Measurements from ENCODE around the gene TRAT1.
"Not testable (repeated sequence)": the region's sequence is repeated elsewhere in the genome, so short reads cannot be mapped to it uniquely, and the experiment has no call there.

The TRAT1 gene

GRCh38 chr3:108822123-108822897 is at the start of gene TRAT1:
TSS of gene TRAT1 (plus strand) at chr3:108822786. CDS start at chr3:108822928, 142 bp downstream.
- Histone ChIP-seq H3K27me3 (ENCODE audit: control insufficient read depth, insufficient read depth, low read length) (no peaks in the 10 kb centered on the region), H3K9ac (ENCODE audit: low read length) (no peak within 1 kb of the TSS), H3K36me3 (ENCODE audit: control insufficient read depth, insufficient read depth, low read length) (no peaks in the 10 kb centered on the region), H3K4me3 (ENCODE audit: low read length) (no peak within 1 kb of the TSS), H3K27ac (ENCODE audit: low read depth, low read length) (no peak within 1 kb of the TSS), H3K4me1 (ENCODE audit: control insufficient read depth, insufficient read depth, low read length) (no peaks in the 10 kb centered on the region)

- Histone ChIP-seq H3K27me3 (ENCODE audit: control insufficient read depth, insufficient read depth, low read length) (no peaks in the 10 kb centered on the region), H3K9ac (ENCODE audit: low read length) (no peak overlapping the region), H3K27ac (ENCODE audit: low read depth, low read length) (no peak overlapping the region), H3K4me1 (ENCODE audit: control insufficient read depth, insufficient read depth, low read length) (no peaks in the 10 kb centered on the region), H3K4me3 (ENCODE audit: low read length) (no peak overlapping the region), H3K36me3 (ENCODE audit: control insufficient read depth, insufficient read depth, low read length) (no peaks in the 10 kb centered on the region)
These were observed 46.9 kb upstream of the TRAT1 start for GRCh38 chr3:108775649-108776048.

GRCh38 chr3:108779496-108779895 is 43.1 kb upstream of the TRAT1 start:
- Histone ChIP-seq H3K27me3 (ENCODE audit: control insufficient read depth, insufficient read depth, low read length) (no peaks in the 10 kb centered on the region), H3K27ac (ENCODE audit: low read depth, low read length) (no peak overlapping the region), H3K4me3 (ENCODE audit: low read length) (no peak overlapping the region), H3K36me3 (ENCODE audit: control insufficient read depth, insufficient read depth, low read length) (no peaks in the 10 kb centered on the region), H3K4me1 (ENCODE audit: control insufficient read depth, insufficient read depth, low read length) (no peaks in the 10 kb centered on the region), H3K9ac (ENCODE audit: low read length) (no peak overlapping the region)

- H3K36me3 ChIP-seq (ENCODE audit: control insufficient read depth, insufficient read depth, low read length): no peaks in the 10 kb centered on the region
- H3K4me1 ChIP-seq (ENCODE audit: control insufficient read depth, insufficient read depth, low read length): no peaks in the 10 kb centered on the region
- H3K4me3 ChIP-seq (ENCODE audit: low read length): no peak overlapping the region
- H3K27ac ChIP-seq (ENCODE audit: low read depth, low read length): no peak overlapping the region
- H3K27me3 ChIP-seq (ENCODE audit: control insufficient read depth, insufficient read depth, low read length): no peaks in the 10 kb centered on the region
- H3K9ac ChIP-seq (ENCODE audit: low read length): no peak overlapping the region
These were observed 42.4 kb upstream of the TRAT1 start for GRCh38 chr3:108780235-108780634.

- no peak overlapping the region for H3K4me3 ChIP-seq (ENCODE audit: low read length)
- no peaks in the 10 kb centered on the region for H3K36me3 ChIP-seq (ENCODE audit: control insufficient read depth, insufficient read depth, low read length)
- H3K9ac ChIP-seq (ENCODE audit: low read length): no peak overlapping the region
- H3K4me1 ChIP-seq (ENCODE audit: control insufficient read depth, insufficient read depth, low read length): no peaks in the 10 kb centered on the region
- no peaks in the 10 kb centered on the region for H3K27me3 ChIP-seq (ENCODE audit: control insufficient read depth, insufficient read depth, low read length)
- H3K27ac ChIP-seq (ENCODE audit: low read depth, low read length): no peak overlapping the region
These were observed 31.1 kb upstream of the TRAT1 start for GRCh38 chr3:108791473-108791872.

GRCh38 chr3:108804437-108804836 is 18.1 kb upstream of the TRAT1 start:
- Histone ChIP-seq H3K27ac (ENCODE audit: low read depth, low read length) (no peak overlapping the region), H3K9ac (ENCODE audit: low read length) (no peak overlapping the region), H3K36me3 (ENCODE audit: control insufficient read depth, insufficient read depth, low read length) (no peaks in the 10 kb centered on the region), H3K27me3 (ENCODE audit: control insufficient read depth, insufficient read depth, low read length) (no peaks in the 10 kb centered on the region), H3K4me1 (ENCODE audit: control insufficient read depth, insufficient read depth, low read length) (no peaks in the 10 kb centered on the region), H3K4me3 (ENCODE audit: low read length) (no peak overlapping the region)

- Histone ChIP-seq H3K27ac (ENCODE audit: low read depth, low read length) (no peak overlapping the region), H3K9ac (ENCODE audit: low read length) (no peak overlapping the region), H3K4me1 (ENCODE audit: control insufficient read depth, insufficient read depth, low read length) (no peaks in the 10 kb centered on the region)
These were observed 17.6 kb upstream of the TRAT1 start for GRCh38 chr3:108804966-108805365.

GRCh38 chr3:108806316-108806715 is 16.3 kb upstream of the TRAT1 start:
- Histone ChIP-seq H3K27me3 (ENCODE audit: control insufficient read depth, insufficient read depth, low read length) (no peaks in the 10 kb centered on the region), H3K4me3 (ENCODE audit: low read length) (no peak overlapping the region), H3K9ac (ENCODE audit: low read length) (no peak overlapping the region), H3K4me1 (ENCODE audit: control insufficient read depth, insufficient read depth, low read length) (no peaks in the 10 kb centered on the region), H3K36me3 (ENCODE audit: control insufficient read depth, insufficient read depth, low read length) (no peaks in the 10 kb centered on the region), H3K27ac (ENCODE audit: low read depth, low read length) (no peak overlapping the region)

More at GRCh38 chr3:108804966-108805365, 17.6 kb upstream of the TRAT1 start:
- Histone ChIP-seq H3K36me3 (ENCODE audit: control insufficient read depth, insufficient read depth, low read length) (no peaks in the 10 kb centered on the region), H3K4me3 (ENCODE audit: low read length) (no peak overlapping the region), H3K27me3 (ENCODE audit: control insufficient read depth, insufficient read depth, low read length) (no peaks in the 10 kb centered on the region)

GRCh38 chr3:108818404-108818803 is 4.2 kb upstream of the TRAT1 start:
- Histone ChIP-seq H3K4me1 (ENCODE audit: control insufficient read depth, insufficient read depth, low read length) (no peaks in the 10 kb centered on the region), H3K4me3 (ENCODE audit: low read length) (no peak overlapping the region), H3K27ac (ENCODE audit: low read depth, low read length) (no peak overlapping the region), H3K36me3 (ENCODE audit: control insufficient read depth, insufficient read depth, low read length) (no peaks in the 10 kb centered on the region), H3K9ac (ENCODE audit: low read length) (no peak overlapping the region), H3K27me3 (ENCODE audit: control insufficient read depth, insufficient read depth, low read length) (no peaks in the 10 kb centered on the region)

GRCh38 chr3:108820586-108820985 is 2.0 kb upstream of the TRAT1 start:
- Histone ChIP-seq H3K4me1 (ENCODE audit: control insufficient read depth, insufficient read depth, low read length) (no peaks in the 10 kb centered on the region), H3K4me3 (ENCODE audit: low read length) (no peak overlapping the region), H3K27me3 (ENCODE audit: control insufficient read depth, insufficient read depth, low read length) (no peaks in the 10 kb centered on the region), H3K27ac (ENCODE audit: low read depth, low read length) (no peak overlapping the region), H3K36me3 (ENCODE audit: control insufficient read depth, insufficient read depth, low read length) (no peaks in the 10 kb centered on the region), H3K9ac (ENCODE audit: low read length) (no peak overlapping the region)

- Histone ChIP-seq H3K4me3 (ENCODE audit: low read length) (no peak overlapping the region), H3K4me1 (ENCODE audit: control insufficient read depth, insufficient read depth, low read length) (no peaks in the 10 kb centered on the region), H3K27ac (ENCODE audit: low read depth, low read length) (no peak overlapping the region), H3K36me3 (ENCODE audit: control insufficient read depth, insufficient read depth, low read length) (no peaks in the 10 kb centered on the region), H3K27me3 (ENCODE audit: control insufficient read depth, insufficient read depth, low read length) (no peaks in the 10 kb centered on the region), H3K9ac (ENCODE audit: low read length) (no peak overlapping the region)
These were observed 641 bp downstream of the TRAT1 start for GRCh38 chr3:108823227-108823626.

- not testable (repeated sequence) for H3K27ac ChIP-seq (ENCODE audit: low read depth, low read length); H3K4me1 ChIP-seq (ENCODE audit: control insufficient read depth, insufficient read depth, low read length); H3K4me3 ChIP-seq (ENCODE audit: low read length); H3K9ac ChIP-seq (ENCODE audit: low read length); H3K27me3 ChIP-seq (ENCODE audit: control insufficient read depth, insufficient read depth, low read length); H3K36me3 ChIP-seq (ENCODE audit: control insufficient read depth, insufficient read depth, low read length)
These were observed 1.2 kb downstream of the TRAT1 start for GRCh38 chr3:108823803-108824202.
